Ascending aorta (tissue), 2 donors: Measurements from ENCODE around the gene PSG7. TPM values are rescaled to one million over a fixed set of nuclear protein-coding genes. Genes with fewer than 3 reads are reported as not detected.
"Not testable (repeated sequence)": the region's sequence is repeated elsewhere in the genome, so short reads cannot be mapped to it uniquely, and the experiment has no call there.

ENCODE experiments used
- DNase-seq, 2 donors: peaks; one replicate each; pipeline ENCODE4 v3.0.0-alpha.2; 2019; ENCODE audit warnings: low spot score in 2 of 2
- H3K27ac ChIP-seq, 2 donors: fragments of 200-600 bp; sonication (generic); one replicate each; pipeline ENCODE4 v1.5.1; 2016 to 2017; ENCODE audit warnings: mild to moderate bottlenecking in 1 of 2
- H3K27me3 ChIP-seq: fragments of 200-600 bp; sonication (generic); one replicate; pipeline ENCODE4 v1.5.1; 2017
- H3K36me3 ChIP-seq, 2 donors: fragments of 200-600 bp; sonication (generic); one replicate each; pipeline ENCODE4 v1.5.1; 2016
- H3K4me1 ChIP-seq, 2 donors: fragments of 200-600 bp; sonication (generic); one replicate each; pipeline ENCODE4 v1.5.1; 2016 to 2017; ENCODE audit warnings: mild to moderate bottlenecking in 1 of 2
- H3K4me3 ChIP-seq, 2 donors: fragments of 200-600 bp; sonication (generic); one replicate each; pipeline ENCODE4 v1.5.1; 2016 to 2017; ENCODE audit warnings: mild to moderate bottlenecking in 1 of 2
- H3K9me3 ChIP-seq, 2 donors: fragments of 200-600 bp; sonication (generic); one replicate each; pipeline ENCODE4 v1.5.1; 2016
- CTCF ChIP-seq, 3 experiments: fragments of 200-600 bp in 2 of 3; fragments of 450-650 bp in 1 of 3; sonication (generic) in 2 of 3; IDR thresholded peaks; one replicate each; pipeline ENCODE4 v1.5.1; 2016 to 2019; ENCODE audit warnings: antibody characterized with exemption in 3 of 3, mild to moderate bottlenecking in 1 of 3, moderate library complexity in 1 of 3
- intact Hi-C: fragments of 100-400 bp; cut with DNase I; formaldehyde crosslinking; loops from one replicate; pipeline ENCODE4 v1.15.1; 2023
- total RNA-seq: library from RNA; depleted of rRNA; stranded (reverse); fragments of >200 nt; gene quantifications from one replicate; pipeline ENCODE4 v1.1.0, GENCODE V29; 2016

PSG7 gene
- total RNA-seq, 1 donor from 2014 or later: not detected

GRCh38 chr19:42942187-42942789 is 5.3 kb upstream of the PSG7 start:
- no peak for DNase-seq
- TF ChIP-seq CTCF (IDR thresholded peaks at IDR 0.05): peak in 1 of 3 experiments; percentile 8
- Histone ChIP-seq H3K4me1 (no peaks in the 10 kb centered on the region), H3K9me3 (no peaks in the 10 kb centered on the region), H3K27me3 (no peaks in the 10 kb centered on the region), H3K36me3 (no peaks in the 10 kb centered on the region), H3K4me3 (no peak overlapping the region), H3K27ac (no peak overlapping the region)
- intact Hi-C loops: no loop called here

- H3K36me3 ChIP-seq, DNase-seq, H3K27me3 ChIP-seq, H3K9me3 ChIP-seq, intact Hi-C loops, H3K4me1 ChIP-seq, H3K4me3 ChIP-seq, H3K27ac ChIP-seq: not testable (repeated sequence)
Observed at GRCh38 chr19:42934726-42935125, 2.3 kb downstream of the PSG7 start.

GRCh38 chr19:42934183-42934582 is 2.8 kb downstream of the PSG7 start:
- H3K9me3 ChIP-seq, H3K27me3 ChIP-seq, H3K27ac ChIP-seq, H3K36me3 ChIP-seq, H3K4me1 ChIP-seq, intact Hi-C loops, H3K4me3 ChIP-seq, DNase-seq: not testable (repeated sequence)

GRCh38 chr19:42933412-42933811 is 3.6 kb downstream of the PSG7 start:
- H3K4me1 ChIP-seq, H3K9me3 ChIP-seq, H3K4me3 ChIP-seq, intact Hi-C loops, H3K36me3 ChIP-seq, H3K27me3 ChIP-seq, DNase-seq, H3K27ac ChIP-seq: not testable (repeated sequence)

GRCh38 chr19:42932485-42933101 is 4.4 kb downstream of the PSG7 start:
- H3K36me3 ChIP-seq, H3K27ac ChIP-seq, H3K27me3 ChIP-seq, H3K4me3 ChIP-seq, intact Hi-C loops, H3K4me1 ChIP-seq, DNase-seq, H3K9me3 ChIP-seq: not testable (repeated sequence)

GRCh38 chr19:42930214-42930613 is 6.8 kb downstream of the PSG7 start:
- H3K9me3 ChIP-seq, H3K36me3 ChIP-seq, H3K4me3 ChIP-seq, H3K27me3 ChIP-seq, H3K27ac ChIP-seq, H3K4me1 ChIP-seq, intact Hi-C loops, DNase-seq: not testable (repeated sequence)
- peak in 1 of 3 experiments; percentile 22 for TF ChIP-seq CTCF (IDR thresholded peaks at IDR 0.05)

GRCh38 chr19:42928896-42929295 is 8.1 kb downstream of the PSG7 start:
- Histone ChIP-seq H3K27ac (no peak overlapping the region), H3K36me3 (no peaks in the 10 kb centered on the region), H3K4me1 (no peaks in the 10 kb centered on the region), H3K9me3 (no peaks in the 10 kb centered on the region), H3K27me3 (no peaks in the 10 kb centered on the region), H3K4me3 (no peak overlapping the region)
- intact Hi-C loops: no loop called here
- DNase-seq: no peak
- TF ChIP-seq CTCF (IDR thresholded peaks at IDR 0.05): no peak

GRCh38 chr19:42926781-42927180 is 10.2 kb downstream of the PSG7 start:
- Histone ChIP-seq H3K27ac (no peak overlapping the region), H3K9me3 (no peaks in the 10 kb centered on the region), H3K4me3 (no peak overlapping the region), H3K27me3 (no peaks in the 10 kb centered on the region), H3K4me1 (no peaks in the 10 kb centered on the region), H3K36me3 (no peaks in the 10 kb centered on the region)
- DNase-seq: no peak
- TF ChIP-seq CTCF (IDR thresholded peaks at IDR 0.05): no peak
- intact Hi-C loops: no loop called here
